Vagina (tissue), 2 donors: ENCODE results near the gene CPZ.

Source experiments
- CTCF ChIP-seq, 3 experiments: fragments of 450-650 bp in 2 of 3; fragments of 200-600 bp in 1 of 3; sonication (generic) in 1 of 3; IDR thresholded peaks; one replicate each; pipeline ENCODE4 v1.5.1; 2017 to 2019; ENCODE audit warnings: antibody characterized with exemption in 3 of 3, mild to moderate bottlenecking in 2 of 3, moderate library complexity in 2 of 3
- POLR2A ChIP-seq, 2 donors: fragments of 450-650 bp; IDR thresholded peaks; one replicate each; pipeline ENCODE4 v1.6.1; 2017; ENCODE audit warnings: antibody characterized with exemption in 2 of 2, mild to moderate bottlenecking in 2 of 2, moderate library complexity in 2 of 2
- POLR2AphosphoS5 ChIP-seq, 2 donors: sonication (generic); formaldehyde crosslinking; IDR thresholded peaks; one replicate each; pipeline ENCODE4 v1.9.0; 2017; ENCODE audit warnings: antibody characterized with exemption in 2 of 2, mild to moderate bottlenecking in 2 of 2, low read depth in 1 of 2; ENCODE audit not compliant: insufficient read depth in 1 of 2

DNA sequence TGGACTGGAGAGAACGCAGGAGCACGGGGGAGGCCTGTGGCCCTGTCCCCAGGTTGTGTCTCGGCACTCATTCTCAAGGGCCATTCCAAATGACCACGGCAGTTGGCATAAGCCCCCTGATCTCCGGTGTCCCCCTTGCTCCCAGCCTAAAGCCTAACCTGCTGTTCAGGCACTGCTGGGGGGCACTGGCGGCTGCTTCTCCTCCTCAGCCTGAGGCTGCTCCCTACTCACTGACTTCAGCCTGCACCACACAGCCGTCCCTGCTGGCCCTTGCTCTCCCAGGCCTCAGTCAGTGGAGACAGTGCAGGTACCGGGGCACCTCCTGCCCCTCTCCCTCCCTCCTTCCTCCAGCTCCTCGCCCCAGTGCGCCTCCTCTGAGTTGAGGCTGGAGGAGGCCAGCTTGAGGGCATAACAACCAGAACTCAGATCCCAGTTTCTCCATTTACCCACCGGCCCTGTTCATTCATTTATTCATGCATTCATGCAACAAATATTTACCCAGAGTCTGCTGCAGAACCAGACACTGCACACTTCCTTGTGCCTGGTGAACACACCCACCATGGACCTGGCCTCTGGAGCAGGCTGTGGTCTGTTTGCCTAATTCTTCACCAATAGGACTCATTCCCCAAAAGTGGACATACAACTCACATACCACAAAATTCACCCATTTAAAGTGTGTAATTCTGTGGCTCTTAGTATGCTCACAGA is 65.0 kb downstream of the CPZ start:
- TF ChIP-seq POLR2AphosphoS5 (IDR thresholded peaks at IDR 0.05; ENCODE audit: insufficient read depth in 1 of 2, low read depth in 1 of 2) = no peak
- no peak for TF ChIP-seq CTCF (IDR thresholded peaks at IDR 0.05)
- TF ChIP-seq POLR2A (IDR thresholded peaks at IDR 0.05) = no peak
